C4-2B (cell line): ENCODE measurements around the gene CCDC88C.

Experiments
- ZFX ChIP-seq: fragments of 450-650 bp; IDR thresholded peaks from 2 replicates; pipeline ENCODE4 v1.6.1; 2017
- TF ChIP-seq, protein P1 (sequence below): fragments of 450-650 bp; conservative IDR thresholded peaks from 2 replicates; pipeline ENCODE4 v1.5.1; 2017; ENCODE audit warnings: mild to moderate bottlenecking

DNA sequence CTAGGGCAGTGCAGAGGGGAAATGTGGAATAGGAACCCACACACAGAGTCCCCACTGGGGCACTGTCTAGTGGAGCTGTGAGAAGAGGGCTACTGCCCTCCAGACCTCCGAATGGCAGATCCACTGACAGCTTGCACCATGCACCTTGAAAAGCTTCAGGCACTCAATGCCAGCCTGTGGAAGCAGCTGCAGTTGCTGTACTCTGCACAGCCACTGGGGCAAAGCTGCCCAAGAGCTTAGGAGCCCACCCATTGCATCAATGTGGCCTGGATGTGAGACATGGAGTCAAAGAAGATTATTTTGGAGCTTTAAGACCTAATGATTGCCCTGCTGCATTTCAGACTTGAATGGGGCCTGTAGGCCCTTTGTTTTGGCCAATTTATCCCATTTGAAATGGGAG is 21.7 kb upstream of the CCDC88C start:
- TF ChIP-seq, protein P1, sequence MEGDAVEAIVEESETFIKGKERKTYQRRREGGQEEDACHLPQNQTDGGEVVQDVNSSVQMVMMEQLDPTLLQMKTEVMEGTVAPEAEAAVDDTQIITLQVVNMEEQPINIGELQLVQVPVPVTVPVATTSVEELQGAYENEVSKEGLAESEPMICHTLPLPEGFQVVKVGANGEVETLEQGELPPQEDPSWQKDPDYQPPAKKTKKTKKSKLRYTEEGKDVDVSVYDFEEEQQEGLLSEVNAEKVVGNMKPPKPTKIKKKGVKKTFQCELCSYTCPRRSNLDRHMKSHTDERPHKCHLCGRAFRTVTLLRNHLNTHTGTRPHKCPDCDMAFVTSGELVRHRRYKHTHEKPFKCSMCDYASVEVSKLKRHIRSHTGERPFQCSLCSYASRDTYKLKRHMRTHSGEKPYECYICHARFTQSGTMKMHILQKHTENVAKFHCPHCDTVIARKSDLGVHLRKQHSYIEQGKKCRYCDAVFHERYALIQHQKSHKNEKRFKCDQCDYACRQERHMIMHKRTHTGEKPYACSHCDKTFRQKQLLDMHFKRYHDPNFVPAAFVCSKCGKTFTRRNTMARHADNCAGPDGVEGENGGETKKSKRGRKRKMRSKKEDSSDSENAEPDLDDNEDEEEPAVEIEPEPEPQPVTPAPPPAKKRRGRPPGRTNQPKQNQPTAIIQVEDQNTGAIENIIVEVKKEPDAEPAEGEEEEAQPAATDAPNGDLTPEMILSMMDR: no peak; the same call in 1 of the 2 replicates
- no peak for TF ChIP-seq ZFX
